Effector memory CD8-positive, alpha-beta T cell (primary cell): ENCODE data around the gene LCN10.

Experiments used
- ATAC-seq: fragments of 150-1000 bp; cut with Tn5 transposase; replicated peaks from 2 replicates; pipeline ENCODE4 v1.10.0; 2021; ENCODE audit warnings: mild to moderate bottlenecking, moderate library complexity
- DNase-seq, 3 experiments: peaks; one replicate each; pipeline ENCODE4 v3.0.0; 2021
- H3K27ac Mint-ChIP-seq, 2 donors: one replicate each; pipeline ENCODE4 v1.8.0; 2022; ENCODE audit warnings: mild to moderate bottlenecking in 2 of 2, mixed read lengths in 2 of 2, moderate library complexity in 2 of 2
- H3K27me3 Mint-ChIP-seq, 2 donors: one replicate each; pipeline ENCODE4 v1.8.0; 2022; ENCODE audit warnings: mixed read lengths in 2 of 2
- H3K36me3 Mint-ChIP-seq: one replicate; pipeline ENCODE4 v1.8.0; 2022; ENCODE audit warnings: mild to moderate bottlenecking, moderate library complexity, mixed read lengths; ENCODE audit not compliant: insufficient read depth
- H3K4me1 Mint-ChIP-seq, 2 donors: one replicate each; pipeline ENCODE4 v1.8.0; 2022; ENCODE audit warnings: low read depth in 2 of 2, mixed read lengths in 2 of 2
- H3K4me3 Mint-ChIP-seq, 2 donors: one replicate each; pipeline ENCODE4 v1.8.0; 2022; ENCODE audit warnings: mild to moderate bottlenecking in 2 of 2, mixed read lengths in 2 of 2, moderate library complexity in 2 of 2
- H3K9me3 Mint-ChIP-seq, 2 donors: one replicate each; pipeline ENCODE4 v1.8.0; 2022; ENCODE audit warnings: mixed read lengths in 2 of 2

Gene LCN10

GRCh38 chr9:136722969-136723356 lies 19.8 kb downstream of the LCN10 start:
- peaks cover 18 to 26% of the 10 kb centered on the region in 2 donors for H3K4me1 Mint-ChIP-seq
- H3K9me3 Mint-ChIP-seq = no peaks in the 10 kb centered on the region
- H3K27me3 Mint-ChIP-seq = peaks cover 5 to 6% of the 10 kb centered on the region in 2 donors
- H3K27ac Mint-ChIP-seq = peak overlapping the region in 1 of 2 donors; percentile 26
- peaks cover 60% of the 10 kb centered on the region for H3K36me3 Mint-ChIP-seq
- no peak overlapping the region for H3K4me3 Mint-ChIP-seq
- ATAC-seq = no peak
- DNase-seq = no peak

GRCh38 chr9:136722093-136722968 lies 20.4 kb downstream of the LCN10 start:
- peaks cover 54% of the 10 kb centered on the region for H3K36me3 Mint-ChIP-seq

GRCh38 chr9:136721339-136722092 lies 21.2 kb downstream of the LCN10 start:
- DNase-seq (no peak), ATAC-seq (no peak)
- H3K36me3 Mint-ChIP-seq = peaks cover 46% of the 10 kb centered on the region
- H3K4me1 Mint-ChIP-seq = peaks cover 13 to 18% of the 10 kb centered on the region in 2 donors
- no peak overlapping the region for H3K4me3 Mint-ChIP-seq
- peaks cover 5 to 21% of the 10 kb centered on the region in 2 donors for H3K27me3 Mint-ChIP-seq
- H3K27ac Mint-ChIP-seq = peak overlapping the region in 1 of 2 donors; percentile 24
- H3K9me3 Mint-ChIP-seq = no peaks in the 10 kb centered on the region

More at GRCh38 chr9:136722093-136722968, 20.4 kb downstream of the LCN10 start:
- Mint-ChIP-seq H3K4me3 (no peak overlapping the region), H3K9me3 (no peaks in the 10 kb centered on the region), H3K27me3 (peaks cover 5 to 12% of the 10 kb centered on the region in 2 donors), H3K27ac (peak overlapping the region in 1 of 2 donors; percentile 26), H3K4me1 (peaks cover 18 to 23% of the 10 kb centered on the region in 2 donors)
- ATAC-seq = no peak
- DNase-seq = no peak

DNA sequence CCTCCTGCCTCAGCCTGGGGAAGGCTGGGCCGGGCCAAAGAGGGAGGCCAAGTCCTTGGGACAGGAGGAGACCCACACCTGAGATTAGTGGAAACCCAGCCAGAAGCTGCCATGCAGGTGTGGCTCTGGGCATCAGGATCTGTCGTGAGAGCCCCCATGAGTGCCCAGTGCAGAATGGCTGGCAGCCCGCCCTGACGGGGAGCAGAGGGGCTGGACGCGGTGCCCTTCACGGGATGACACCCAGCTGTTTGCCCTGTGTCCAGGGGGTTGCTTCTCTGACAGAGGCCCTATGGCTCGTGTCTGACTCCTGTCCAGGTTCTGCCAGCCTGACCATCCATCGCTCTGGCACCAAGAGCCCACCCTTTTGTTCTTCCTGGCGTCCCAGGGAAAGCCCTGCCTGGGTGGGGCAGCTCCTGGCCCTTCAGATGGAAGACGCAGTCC lies 21.8 kb downstream of the LCN10 start:
- Mint-ChIP-seq H3K36me3 (peaks cover 40% of the 10 kb centered on the region), H3K27me3 (peaks cover 8 to 27% of the 10 kb centered on the region in 2 donors), H3K27ac (peak overlapping the region in 1 of 2 donors; percentile 24), H3K9me3 (no peaks in the 10 kb centered on the region), H3K4me1 (peaks cover 9 to 15% of the 10 kb centered on the region in 2 donors), H3K4me3 (no peak overlapping the region)
- DNase-seq = no peak
- no peak for ATAC-seq

DNA sequence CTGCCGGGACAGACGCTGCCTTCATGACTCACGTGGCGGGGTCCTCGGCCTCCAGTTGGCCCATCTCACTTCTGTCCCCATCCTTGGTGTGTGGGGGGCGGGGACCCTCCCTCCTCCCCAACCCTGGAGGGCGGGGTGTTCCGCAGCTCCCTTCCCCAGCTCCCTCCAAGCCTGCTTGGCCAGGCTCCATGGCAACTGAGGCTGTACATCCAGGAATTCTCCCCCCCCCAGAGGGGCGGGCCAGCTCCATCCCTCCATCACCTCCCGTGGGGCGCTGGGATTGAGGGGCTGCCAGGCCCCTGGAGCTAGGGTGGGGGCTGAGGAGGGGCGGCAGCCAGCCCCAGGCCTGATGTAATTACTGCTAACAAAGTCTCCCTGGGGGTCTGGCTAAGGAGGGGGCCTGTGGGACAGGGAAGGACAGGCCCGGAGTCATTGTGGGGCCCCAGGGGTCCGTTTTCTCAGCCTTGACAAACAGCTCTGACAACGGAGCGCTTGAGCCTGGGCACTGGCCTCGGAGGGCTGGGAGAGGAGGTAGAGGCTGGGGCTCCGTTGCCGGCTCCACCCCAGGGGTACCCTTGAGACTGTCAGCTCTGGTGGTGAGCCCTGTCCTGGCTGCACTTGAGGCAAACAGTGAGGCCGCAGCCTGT lies 22.4 kb downstream of the LCN10 start:
- no peaks in the 10 kb centered on the region for H3K9me3 Mint-ChIP-seq
- peaks cover 13 to 32% of the 10 kb centered on the region in 2 donors for H3K27me3 Mint-ChIP-seq
- peaks cover 34% of the 10 kb centered on the region for H3K36me3 Mint-ChIP-seq
- H3K4me3 Mint-ChIP-seq = no peak overlapping the region
- peaks cover 9 to 15% of the 10 kb centered on the region in 2 donors for H3K4me1 Mint-ChIP-seq
- peak overlapping the region in 1 of 2 donors; percentile 75 for H3K27ac Mint-ChIP-seq
- ATAC-seq = no peak
- no peak for DNase-seq

DNA sequence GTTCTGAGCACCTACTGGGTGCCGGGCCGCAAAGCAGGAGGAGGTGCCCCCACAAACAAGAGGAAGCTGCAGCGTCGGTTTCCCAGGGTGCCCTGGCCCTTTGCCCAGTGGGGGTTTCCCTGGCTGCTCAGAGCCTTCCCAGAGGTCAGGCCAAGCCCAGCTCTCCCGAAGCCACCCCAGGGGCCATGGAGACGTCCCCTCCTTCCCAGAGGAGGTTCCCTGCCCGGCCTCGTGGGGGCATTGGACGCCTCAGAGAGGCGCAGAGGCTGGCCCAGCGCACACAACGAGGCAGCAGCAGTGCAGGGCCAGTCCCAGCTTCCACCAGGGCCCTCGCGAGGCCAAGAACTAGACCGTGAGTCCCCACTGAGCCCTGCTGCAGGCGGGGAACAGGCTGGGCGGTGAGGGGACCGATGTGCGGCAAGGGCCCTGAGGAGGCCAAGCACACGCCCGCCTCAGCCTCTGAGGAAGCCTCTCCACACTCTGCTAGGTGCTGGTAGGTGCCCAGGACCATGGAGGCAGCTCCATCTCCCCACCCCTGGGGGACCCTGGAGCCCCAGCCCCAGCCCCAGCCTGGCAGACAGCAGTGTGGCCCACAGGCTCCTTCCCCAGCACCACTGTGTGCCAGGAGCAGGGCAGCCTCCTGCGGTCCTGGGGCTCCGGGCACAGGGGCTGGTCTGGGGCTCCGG lies 23.4 kb downstream of the LCN10 start:
- H3K4me1 Mint-ChIP-seq = peaks cover 5 to 13% of the 10 kb centered on the region in 2 donors
- no peak overlapping the region for H3K27ac Mint-ChIP-seq
- peaks cover 17 to 37% of the 10 kb centered on the region in 2 donors for H3K27me3 Mint-ChIP-seq
- no peak for DNase-seq
- H3K9me3 Mint-ChIP-seq = no peaks in the 10 kb centered on the region
- no peak overlapping the region for H3K4me3 Mint-ChIP-seq
- ATAC-seq = peak; percentile 19
- H3K36me3 Mint-ChIP-seq = peaks cover 24% of the 10 kb centered on the region

GRCh38 chr9:136718345-136719194 lies 24.2 kb downstream of the LCN10 start:
- ATAC-seq (no peak), DNase-seq (no peak)
- Mint-ChIP-seq H3K4me1 (peaks cover 4 to 7% of the 10 kb centered on the region in 2 donors), H3K4me3 (no peak overlapping the region), H3K27me3 (peaks cover 25 to 45% of the 10 kb centered on the region in 2 donors), H3K9me3 (no peaks in the 10 kb centered on the region), H3K36me3 (peaks cover 16% of the 10 kb centered on the region), H3K27ac (peak overlapping the region in 1 of 2 donors; percentile 49)

DNA sequence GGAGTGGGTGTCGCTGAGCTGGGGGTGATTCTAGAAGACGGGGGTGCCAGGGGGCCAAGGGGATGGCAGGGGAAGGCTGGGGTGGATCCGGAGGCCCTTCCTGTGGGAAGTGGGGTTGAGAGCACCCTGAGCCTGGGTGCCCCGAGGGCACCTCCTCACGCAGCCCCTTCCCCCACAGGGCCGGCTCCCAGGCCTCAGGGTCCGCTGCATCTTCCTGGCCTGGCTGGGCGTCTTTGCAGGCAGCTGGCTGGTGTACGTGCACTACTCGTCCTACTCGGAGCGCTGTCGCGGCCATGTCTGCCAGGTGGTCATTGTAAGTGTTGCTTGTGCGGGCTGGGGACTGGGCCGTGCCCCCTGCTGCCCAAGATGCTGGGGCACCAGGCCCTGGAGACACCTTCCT lies 25.3 kb downstream of the LCN10 start:
- peaks cover 25 to 52% of the 10 kb centered on the region in 2 donors for H3K27me3 Mint-ChIP-seq
- no peak for DNase-seq
- H3K27ac Mint-ChIP-seq = no peak overlapping the region
- peaks cover 4% of the 10 kb centered on the region for H3K36me3 Mint-ChIP-seq
- H3K9me3 Mint-ChIP-seq = no peaks in the 10 kb centered on the region
- no peak overlapping the region for H3K4me3 Mint-ChIP-seq
- no peak for ATAC-seq
- H3K4me1 Mint-ChIP-seq = peaks cover 3 to 4% of the 10 kb centered on the region in 2 donors

- Mint-ChIP-seq H3K36me3 (peaks cover 3% of the 10 kb centered on the region), H3K4me1 (peaks cover 5 to 8% of the 10 kb centered on the region in 2 donors), H3K27ac (no peak overlapping the region), H3K4me3 (no peak overlapping the region), H3K27me3 (peaks cover 45 to 73% of the 10 kb centered on the region in 2 donors), H3K9me3 (no peaks in the 10 kb centered on the region)
- ATAC-seq (no peak), DNase-seq (no peak)
Measured at GRCh38 chr9:136714893-136715274, 27.9 kb downstream of the LCN10 start.

DNA sequence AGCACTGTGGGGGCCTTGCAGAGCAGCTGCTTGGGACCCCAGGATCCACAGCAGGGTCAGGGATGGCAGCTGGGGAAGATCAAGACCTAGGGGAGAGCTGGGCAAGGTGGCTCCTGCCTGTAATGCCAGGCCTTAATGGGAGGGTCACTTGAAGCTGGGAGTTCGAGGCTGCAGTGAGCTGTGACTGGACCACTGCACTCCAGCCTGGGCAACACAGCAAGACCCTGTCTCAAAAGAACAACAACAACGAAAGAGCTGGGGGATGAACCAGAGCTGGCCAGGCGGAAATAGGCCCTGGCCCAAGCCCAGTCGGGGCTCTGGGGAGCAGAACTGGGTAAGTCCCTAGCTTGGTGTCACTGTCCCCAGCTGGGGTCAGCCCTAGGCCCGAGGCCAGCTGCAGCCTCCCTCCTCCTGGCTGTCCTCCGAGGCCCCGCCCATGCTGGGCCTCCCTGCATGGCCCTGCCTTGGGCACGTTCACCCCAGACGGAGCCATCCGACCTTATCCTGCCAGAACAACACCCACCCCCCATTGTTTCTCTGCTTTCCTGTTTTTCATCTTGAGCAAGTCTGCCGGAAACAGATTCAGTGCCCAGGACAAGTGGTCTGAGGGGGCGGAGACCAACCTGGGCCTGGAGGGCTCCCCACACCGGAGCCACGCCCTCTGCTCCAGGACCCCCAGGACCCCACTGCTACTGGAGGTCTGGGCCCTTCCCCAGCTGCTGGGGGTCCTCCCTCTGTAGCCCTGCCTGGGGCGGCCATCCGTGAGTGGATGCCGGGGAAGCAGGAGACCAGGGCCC lies 28.4 kb downstream of the LCN10 start:
- no peak for DNase-seq
- H3K9me3 Mint-ChIP-seq = no peaks in the 10 kb centered on the region
- ATAC-seq = no peak
- H3K36me3 Mint-ChIP-seq = peaks cover 3% of the 10 kb centered on the region
- H3K27ac Mint-ChIP-seq = no peak overlapping the region
- H3K4me1 Mint-ChIP-seq = peaks cover 5 to 6% of the 10 kb centered on the region in 2 donors
- peaks cover 47 to 79% of the 10 kb centered on the region in 2 donors for H3K27me3 Mint-ChIP-seq
- no peak overlapping the region for H3K4me3 Mint-ChIP-seq

DNA sequence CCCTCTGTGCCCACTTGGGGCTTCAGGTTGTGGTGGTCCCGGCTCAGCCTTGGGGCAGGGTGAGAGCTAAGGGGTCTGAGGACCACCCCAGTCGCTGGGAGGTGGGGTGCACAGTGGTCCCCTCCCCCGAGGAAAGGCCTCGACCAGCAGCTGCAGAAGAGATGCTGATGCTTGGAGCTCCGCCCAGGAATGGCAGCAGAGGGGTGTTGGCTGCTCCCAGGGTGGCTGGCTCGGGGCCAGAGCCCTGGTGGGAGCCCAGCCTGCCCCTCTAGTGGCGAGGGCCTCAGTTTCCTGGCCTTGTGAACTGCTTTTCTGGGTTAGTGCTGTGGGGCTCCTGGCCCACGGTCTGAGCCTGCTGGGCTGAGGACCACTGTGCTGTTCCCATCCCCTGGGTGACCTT lies 29.2 kb downstream of the LCN10 start:
- Mint-ChIP-seq H3K27ac (no peak overlapping the region), H3K9me3 (no peaks in the 10 kb centered on the region), H3K4me1 (peaks cover 4% of the 10 kb centered on the region in 2 donors), H3K36me3 (peaks cover 3% of the 10 kb centered on the region), H3K27me3 (peaks cover 46 to 86% of the 10 kb centered on the region in 2 donors), H3K4me3 (no peak overlapping the region)
- ATAC-seq = no peak
- no peak for DNase-seq
